Osteoblast (primary cell): ENCODE measurements around the gene TGFBR2. TPM values are rescaled to one million over a fixed set of nuclear protein-coding genes. Genes with fewer than 3 reads are reported as not detected.
A peak's percentile ranks its signal among the peaks of the same experiment; 100 is the strongest.

Source experiments
- DNase-seq: peaks from one replicate; pipeline ENCODE4 v3.0.0; 2011; ENCODE audit warnings: low spot score, mixed read lengths; ENCODE audit not compliant: insufficient read length; ENCODE audit errors: missing footprints
- H2AFZ ChIP-seq: 2 replicates; pipeline ENCODE4 v1.6.0; 2011; ENCODE audit warnings: mild to moderate bottlenecking, low read length
- H3K27ac ChIP-seq: 2 replicates; pipeline ENCODE4 v1.5.1; 2011; ENCODE audit warnings: mild to moderate bottlenecking, low read depth, low read length, moderate library complexity
- H3K27me3 ChIP-seq: 2 replicates; pipeline ENCODE4 v1.6.0; 2012; ENCODE audit warnings: mild to moderate bottlenecking, control low read depth, inconsistent platforms, low read length, moderate library complexity; ENCODE audit not compliant: insufficient read depth
- H3K36me3 ChIP-seq: 2 replicates; pipeline ENCODE4 v1.5.1; 2011; ENCODE audit warnings: mild to moderate bottlenecking, low read length, control low read depth, moderate library complexity; ENCODE audit not compliant: insufficient read depth
- H3K4me1 ChIP-seq: 2 replicates; pipeline ENCODE4 v1.5.1; 2011; ENCODE audit warnings: mild to moderate bottlenecking, low read length, control low read depth, moderate library complexity; ENCODE audit not compliant: insufficient read depth
- H3K4me2 ChIP-seq: 2 replicates; pipeline ENCODE4 v1.6.0; 2011; ENCODE audit warnings: mild to moderate bottlenecking, low read length; ENCODE audit not compliant: insufficient read depth
- H3K4me3 ChIP-seq: fragments of 200-600 bp; sonication (generic); 3 replicates; pipeline ENCODE4 v1.5.1; 2012; ENCODE audit warnings: mild to moderate bottlenecking, low read length, inconsistent platforms; ENCODE audit not compliant: insufficient read depth
- H3K79me2 ChIP-seq: 2 replicates; pipeline ENCODE4 v1.6.0; 2012; ENCODE audit warnings: mild to moderate bottlenecking, low read length, control low read depth, inconsistent platforms; ENCODE audit not compliant: insufficient read depth
- H3K9me3 ChIP-seq: 2 replicates; pipeline ENCODE4 v1.5.1; 2011; ENCODE audit warnings: low read depth, low read length, control low read depth
- H4K20me1 ChIP-seq: 2 replicates; pipeline ENCODE4 v1.6.0; 2012; ENCODE audit warnings: mild to moderate bottlenecking, low read length, control low read depth; ENCODE audit not compliant: insufficient read depth
- CTCF ChIP-seq: IDR thresholded peaks from 2 replicates; pipeline ENCODE4 v1.5.1; 2011; ENCODE audit warnings: mild to moderate bottlenecking, low read depth, low read length, moderate library complexity; ENCODE audit errors: extremely low read depth
- total RNA-seq: library from RNA; depleted of rRNA; stranded (reverse); fragments of >200 nt; gene quantifications from 2 replicates; pipeline ENCODE4 v1.2.3, GENCODE V29; 2012

TGFBR2 gene
- total RNA-seq, 1 donor, result 118 TPM

- H2AFZ ChIP-seq, result no peak overlapping the region
- peaks cover 43% of the 10 kb centered on the region for H3K36me3 ChIP-seq
- H4K20me1 ChIP-seq, result peaks cover 4% of the 10 kb centered on the region
- no peaks in the 10 kb centered on the region for H3K27me3 ChIP-seq
- no peak for DNase-seq
- no peaks in the 10 kb centered on the region for H3K9me3 ChIP-seq
- TF ChIP-seq CTCF, result no peak
- H3K4me1 ChIP-seq, result peaks cover 68% of the 10 kb centered on the region
- H3K4me3 ChIP-seq, result peak overlapping the region; percentile 45
- H3K79me2 ChIP-seq, result peaks cover 38% of the 10 kb centered on the region
- peak overlapping the region; percentile 76 for H3K4me2 ChIP-seq
- H3K27ac ChIP-seq, result peak overlapping the region; percentile 88
These were observed 53.1 kb downstream of the TGFBR2 start for GRCh38 chr3:30659270-30660130.

DNA sequence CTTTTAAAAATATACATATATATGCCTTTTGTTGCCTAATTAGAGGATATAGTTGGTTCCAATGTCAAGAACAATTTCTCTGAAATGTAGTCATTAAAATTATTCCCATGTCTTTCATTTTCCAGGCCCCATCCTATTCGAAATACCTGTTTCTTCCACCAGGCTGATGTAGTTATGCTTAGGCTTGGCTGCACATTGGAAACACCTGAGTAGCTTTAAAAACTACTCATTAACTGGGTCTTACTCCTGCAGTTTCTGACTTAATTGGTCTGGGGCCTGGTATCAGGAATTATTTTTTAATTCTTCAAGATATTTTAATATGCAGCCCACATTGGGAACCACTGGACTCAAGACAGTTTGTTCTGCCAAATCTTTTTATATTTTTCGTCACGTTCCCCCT lies 53.7 kb downstream of the TGFBR2 start:
- Histone ChIP-seq H3K4me1 (peaks cover 64% of the 10 kb centered on the region), H4K20me1 (peaks cover 4% of the 10 kb centered on the region), H3K4me2 (peak overlapping the region; percentile 76), H3K36me3 (peaks cover 36% of the 10 kb centered on the region), H3K27ac (peak overlapping the region; percentile 88), H3K27me3 (no peaks in the 10 kb centered on the region), H3K9me3 (no peaks in the 10 kb centered on the region), H2AFZ (no peak overlapping the region), H3K79me2 (peaks cover 33% of the 10 kb centered on the region), H3K4me3 (no peak overlapping the region)
- no peak for DNase-seq
- TF ChIP-seq CTCF, result no peak

GRCh38 chr3:30660656-30661055 lies 54.3 kb downstream of the TGFBR2 start:
- Histone ChIP-seq H3K4me2 (no peak overlapping the region), H3K79me2 (peaks cover 28% of the 10 kb centered on the region), H4K20me1 (peaks cover 4% of the 10 kb centered on the region), H3K4me1 (peaks cover 58% of the 10 kb centered on the region), H2AFZ (no peak overlapping the region), H3K9me3 (no peaks in the 10 kb centered on the region), H3K27ac (no peak overlapping the region), H3K4me3 (no peak overlapping the region), H3K36me3 (peaks cover 36% of the 10 kb centered on the region), H3K27me3 (no peaks in the 10 kb centered on the region)
- DNase-seq, result no peak
- TF ChIP-seq CTCF, result no peak

- Histone ChIP-seq H4K20me1 (peaks cover 4% of the 10 kb centered on the region), H3K4me2 (no peak overlapping the region), H3K79me2 (peaks cover 22% of the 10 kb centered on the region), H3K4me1 (peaks cover 56% of the 10 kb centered on the region), H2AFZ (no peak overlapping the region), H3K27ac (no peak overlapping the region), H3K36me3 (peaks cover 29% of the 10 kb centered on the region), H3K4me3 (no peak overlapping the region), H3K9me3 (no peaks in the 10 kb centered on the region), H3K27me3 (no peaks in the 10 kb centered on the region)
- no peak for DNase-seq
- no peak for TF ChIP-seq CTCF
These were observed 54.9 kb downstream of the TGFBR2 start for GRCh38 chr3:30661098-30661873.
